RPMI7951 (cell line): ENCODE measurements around the gene WDR70. TPM values are rescaled to one million over a fixed set of nuclear protein-coding genes. Genes with fewer than 3 reads are reported as not detected.
"Not testable (repeated sequence)": the region's sequence is repeated elsewhere in the genome, so short reads cannot be mapped to it uniquely, and the experiment has no call there.

ENCODE experiments used
- DNase-seq: peaks from one replicate; pipeline ENCODE4 v3.0.0-alpha.2; 2012; ENCODE audit warnings: low read depth
- total RNA-seq: library from RNA; depleted of rRNA; stranded (reverse); fragments of >200 nt; shearing (Covaris generic); gene quantifications from 2 replicates; pipeline ENCODE4 v1.2.3, GENCODE V29; 2014

The WDR70 gene
- total RNA-seq, 1 experiment from 2014 or later = 34.1 TPM

- DNase-seq = no peak
Measured at GRCh38 chr5:37569466-37569865, 190.3 kb downstream of the WDR70 start.

DNA sequence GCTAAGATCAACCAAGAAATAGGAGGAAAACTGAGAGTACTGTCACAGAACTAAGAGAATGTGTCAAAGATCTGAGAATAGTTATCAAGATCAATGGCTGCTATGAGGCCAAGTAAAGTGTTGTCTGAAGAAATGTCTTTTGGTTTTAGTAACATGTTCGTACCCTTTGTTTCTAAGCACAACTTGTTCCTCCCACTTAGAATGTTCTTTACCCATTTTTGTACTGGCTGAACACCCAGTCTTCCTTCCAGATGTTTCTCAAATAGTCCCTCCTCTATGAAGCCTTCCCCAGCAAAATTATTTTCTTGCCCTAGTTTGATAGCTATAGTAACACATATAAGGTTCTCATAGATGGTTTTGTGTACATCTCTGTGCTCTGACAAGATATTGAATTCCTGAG lies 191.5 kb downstream of the WDR70 start:
- no peak for DNase-seq

- DNase-seq = no peak
Measured at GRCh38 chr5:37571985-37572384, 192.9 kb downstream of the WDR70 start.

GRCh38 chr5:37575541-37576489 lies 196.7 kb downstream of the WDR70 start:
- no peak for DNase-seq

GRCh38 chr5:37576552-37576951 lies 197.4 kb downstream of the WDR70 start:
- no peak for DNase-seq

DNA sequence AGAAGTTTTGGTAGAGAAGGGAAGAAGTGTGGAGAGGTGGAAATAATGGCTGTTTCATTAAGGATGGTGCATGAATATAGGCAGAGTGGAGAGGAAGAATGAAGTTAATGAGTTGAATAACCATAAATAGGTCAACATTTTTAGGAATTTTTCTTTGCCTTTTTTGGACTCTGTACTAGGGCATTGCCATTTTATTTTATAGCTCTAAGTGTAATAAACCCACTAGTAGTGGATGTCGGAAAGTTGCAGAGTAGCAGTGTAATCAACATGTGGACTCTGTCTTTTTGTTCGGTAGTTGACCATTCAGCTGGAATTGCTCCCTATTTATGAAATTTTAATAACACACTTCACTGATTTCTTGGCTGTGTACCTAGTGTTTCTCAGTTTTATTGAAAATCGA lies 199.1 kb downstream of the WDR70 start:
- no peak for DNase-seq

DNA sequence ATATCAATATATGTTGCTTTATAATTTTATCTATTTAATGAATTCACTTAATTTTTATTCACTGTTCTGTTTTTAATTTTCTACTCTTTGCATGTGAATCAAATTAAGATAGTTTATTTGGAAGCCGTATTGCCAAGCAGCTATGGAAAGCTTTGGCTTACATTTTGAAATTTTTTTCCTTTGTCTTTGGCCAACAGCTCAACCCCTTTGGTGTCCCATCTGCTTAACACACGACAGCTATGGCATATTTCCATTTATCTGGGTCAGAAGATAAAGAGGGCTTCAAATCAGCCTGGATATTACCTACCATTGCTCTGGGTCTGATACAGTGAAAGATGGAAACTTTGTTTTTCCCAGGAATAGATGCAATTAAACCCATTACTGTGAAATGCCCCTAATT lies 201.0 kb downstream of the WDR70 start:
- no peak for DNase-seq

DNA sequence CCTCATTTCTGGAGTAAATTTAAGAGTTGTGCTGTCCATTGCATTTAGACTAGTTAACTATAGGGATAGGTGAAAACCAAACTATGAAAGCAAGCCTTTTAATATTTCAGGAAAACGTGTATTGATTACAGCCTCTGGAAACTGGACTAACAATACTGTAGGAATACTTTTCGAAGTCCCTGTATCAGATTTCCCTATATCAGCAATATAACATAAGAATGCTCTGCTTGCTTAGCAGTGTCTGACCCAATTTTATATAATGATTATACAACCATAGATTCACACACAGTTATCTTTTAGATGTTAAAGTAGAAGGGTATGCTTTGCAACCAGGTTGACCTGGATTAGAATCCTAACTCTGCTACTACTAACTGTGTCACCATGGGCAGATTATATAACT lies 203.1 kb downstream of the WDR70 start:
- no peak for DNase-seq

DNA sequence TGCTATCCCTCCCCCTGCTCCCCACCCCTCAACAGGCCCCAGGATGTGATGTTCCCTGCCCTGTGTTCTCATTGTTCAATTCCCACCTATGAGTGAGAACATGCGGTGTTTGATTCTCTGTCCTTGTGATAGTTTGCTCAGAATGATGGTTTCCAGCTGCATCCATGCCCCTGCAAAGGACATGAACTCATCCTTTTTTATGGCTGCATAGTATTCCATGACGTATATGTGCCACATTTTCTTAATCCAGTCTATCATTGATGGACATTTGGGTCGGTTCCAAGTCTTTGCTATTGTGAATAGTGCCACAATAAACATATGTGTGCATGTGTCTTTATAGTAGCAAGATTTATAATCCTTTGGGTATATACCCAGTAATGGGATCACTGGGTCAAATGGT lies 214.2 kb downstream of the WDR70 start:
- DNase-seq = not testable (repeated sequence)

GRCh38 chr5:37594864-37595263 lies 215.7 kb downstream of the WDR70 start:
- not testable (repeated sequence) for DNase-seq

DNA sequence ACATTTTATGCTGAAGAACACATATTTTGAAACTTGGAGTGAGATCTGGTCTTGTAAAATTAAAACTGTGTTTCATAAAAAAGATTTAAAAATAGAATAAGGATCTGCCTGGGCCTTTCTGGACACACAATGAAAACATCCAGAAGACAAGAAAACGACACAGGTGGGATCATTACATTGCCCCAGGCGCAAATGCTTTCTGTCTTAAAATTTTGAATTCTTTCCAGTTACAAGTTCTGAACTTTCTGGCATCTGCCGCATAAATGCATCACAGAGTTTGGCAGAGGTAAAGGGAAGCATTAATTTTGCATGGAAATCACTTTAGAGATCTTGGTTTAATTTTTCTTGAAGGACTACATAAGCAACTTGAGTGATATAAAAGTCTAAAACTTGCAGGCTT lies 219.6 kb downstream of the WDR70 start:
- DNase-seq = no peak

DNA sequence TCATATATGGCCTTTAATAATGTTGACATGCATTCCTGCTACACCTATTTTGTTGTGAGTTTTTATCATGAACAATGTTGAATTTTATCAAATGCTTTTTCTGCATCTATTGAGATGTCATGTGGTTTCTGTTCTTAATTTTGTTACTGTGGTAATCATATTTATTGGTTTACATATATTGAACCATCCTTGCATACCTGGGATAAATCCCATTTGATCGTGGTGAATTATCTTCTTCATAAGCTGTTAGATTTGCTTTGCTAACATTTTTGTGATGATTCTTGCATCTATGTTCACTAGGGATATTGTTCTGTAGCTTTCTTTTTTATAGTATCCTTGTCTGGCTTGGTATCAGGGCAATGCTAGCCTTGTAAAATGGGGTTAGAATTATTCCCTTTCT lies 222.0 kb downstream of the WDR70 start:
- no peak for DNase-seq

DNA sequence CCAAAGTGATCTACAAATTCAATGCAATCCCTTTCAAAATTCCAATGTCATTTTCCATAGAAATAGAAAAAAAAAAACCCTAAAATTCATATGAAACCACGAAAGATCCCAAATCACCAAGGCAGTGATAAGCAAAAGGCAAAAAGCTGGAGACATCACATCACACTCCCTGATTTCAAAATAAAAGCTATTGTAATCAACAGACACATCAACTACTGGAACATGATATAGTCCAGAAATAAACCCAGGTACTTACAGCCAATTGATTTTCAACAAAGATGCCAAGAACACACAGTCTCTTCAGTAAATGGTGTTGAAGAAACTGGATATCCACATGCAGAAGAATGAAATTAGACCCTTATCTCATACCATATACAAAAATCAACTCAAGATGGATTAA lies 224.0 kb downstream of the WDR70 start:
- no peak for DNase-seq

DNA sequence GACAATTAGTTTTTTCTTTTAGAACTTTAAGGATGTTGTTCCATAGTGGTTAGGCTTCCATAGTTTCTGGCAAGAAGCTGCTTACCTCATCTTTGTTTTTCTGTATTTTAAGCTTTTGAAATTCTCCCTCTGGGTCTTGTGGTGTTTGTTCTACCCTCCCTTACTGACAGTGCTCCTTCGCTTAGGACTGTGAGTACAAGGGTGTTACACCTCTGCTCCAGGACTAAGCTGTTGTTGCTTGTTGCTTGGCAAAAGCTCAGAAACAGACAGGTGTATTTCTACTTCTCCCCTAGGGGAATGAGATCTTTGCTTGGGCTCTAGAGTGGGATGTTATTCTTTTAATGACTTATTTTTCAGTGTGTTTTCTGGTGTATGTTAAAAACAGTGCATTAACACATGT lies 225.2 kb downstream of the WDR70 start:
- no peak for DNase-seq

GRCh38 chr5:37606148-37606547 lies 227.0 kb downstream of the WDR70 start:
- no peak for DNase-seq

DNA sequence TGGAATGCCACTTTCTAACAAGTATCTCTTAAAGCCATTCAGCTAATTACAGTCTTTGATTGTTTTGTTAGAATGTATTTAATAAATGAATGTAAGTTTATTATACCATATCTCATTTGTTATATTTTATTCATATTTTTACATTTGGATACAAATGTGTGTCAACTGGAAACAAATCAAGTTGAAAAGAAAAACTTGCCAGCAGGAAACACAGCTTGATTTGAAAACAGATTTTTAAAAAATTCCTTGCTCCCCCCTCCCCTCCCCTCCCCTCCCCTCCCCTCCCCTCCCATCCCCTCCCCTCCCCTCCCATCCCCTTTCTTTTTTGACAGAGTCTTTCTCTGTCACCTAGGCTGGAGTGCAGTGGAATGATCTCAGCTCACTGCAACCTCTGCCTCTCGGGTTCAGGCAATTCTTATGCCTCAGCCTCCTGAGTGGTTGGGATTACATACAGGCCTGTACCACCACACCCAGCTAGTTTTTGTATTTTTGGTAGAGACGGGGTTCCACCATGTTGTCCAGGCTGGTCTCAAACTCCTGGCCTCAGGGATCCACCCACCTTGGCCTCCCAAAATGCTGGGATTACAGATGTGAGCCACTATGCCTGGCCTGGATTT lies 227.6 kb downstream of the WDR70 start:
- no peak for DNase-seq

- DNase-seq = peak; percentile 87
Measured at GRCh38 chr5:37615184-37615583, 236.1 kb downstream of the WDR70 start.

DNA sequence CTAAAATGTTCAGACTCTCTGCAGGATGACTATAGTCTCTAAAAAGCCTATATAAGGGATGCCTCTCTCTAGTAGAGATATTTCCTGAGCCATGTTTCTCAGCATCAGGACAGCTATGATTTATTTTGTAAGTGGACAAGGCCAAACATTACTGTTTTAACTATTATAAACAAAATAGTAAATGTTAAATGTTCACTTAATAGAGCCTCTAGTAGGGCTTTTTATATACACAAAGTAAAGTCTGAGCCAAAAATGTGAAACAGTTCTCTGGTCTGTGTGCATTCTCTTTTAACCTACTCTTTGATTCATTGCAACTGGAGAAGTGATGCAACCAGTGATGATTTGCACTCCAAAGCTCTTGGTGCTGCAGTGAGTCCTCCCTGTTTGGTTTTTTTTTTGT lies 240.2 kb downstream of the WDR70 start:
- peak; percentile 19 for DNase-seq

DNA sequence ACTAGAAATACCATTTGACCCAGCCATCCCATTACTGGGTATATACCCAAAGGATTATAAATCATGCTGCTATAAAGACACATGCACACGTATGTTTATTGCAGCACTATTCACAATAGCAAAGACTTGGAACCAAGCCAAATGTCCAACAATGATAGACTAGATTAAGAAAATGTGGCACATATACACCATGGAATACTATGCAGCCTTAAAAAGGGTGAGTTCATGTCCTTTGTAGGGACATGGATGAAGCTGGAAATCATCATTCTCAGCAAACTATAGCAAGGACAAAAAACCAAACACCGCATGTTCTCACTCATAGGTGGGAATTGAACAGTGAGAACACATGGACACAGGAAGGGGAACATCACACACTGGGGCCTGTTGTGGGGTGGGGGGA lies 243.2 kb downstream of the WDR70 start:
- DNase-seq = not testable (repeated sequence)

DNA sequence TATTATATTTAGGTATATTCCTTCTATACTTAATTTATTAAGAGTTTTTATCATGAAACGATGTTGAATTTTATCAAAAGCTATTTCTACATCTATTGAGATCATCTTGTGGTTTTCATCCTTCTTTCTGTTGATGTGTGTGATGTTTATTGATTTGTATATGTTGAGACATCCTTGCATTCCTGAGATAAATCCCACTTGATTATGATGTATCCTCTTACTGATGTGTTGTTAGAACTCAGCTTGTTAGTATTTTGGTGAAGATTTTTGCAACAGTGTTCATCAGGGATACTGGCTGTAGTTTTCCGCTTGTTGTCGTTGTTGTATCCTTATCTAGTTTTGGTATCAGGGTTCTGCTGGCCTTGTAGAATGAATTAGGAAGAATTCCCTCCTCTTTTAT lies 247.1 kb downstream of the WDR70 start:
- DNase-seq = no peak

GRCh38 chr5:37628876-37629275 lies 249.8 kb downstream of the WDR70 start:
- no peak for DNase-seq

DNA sequence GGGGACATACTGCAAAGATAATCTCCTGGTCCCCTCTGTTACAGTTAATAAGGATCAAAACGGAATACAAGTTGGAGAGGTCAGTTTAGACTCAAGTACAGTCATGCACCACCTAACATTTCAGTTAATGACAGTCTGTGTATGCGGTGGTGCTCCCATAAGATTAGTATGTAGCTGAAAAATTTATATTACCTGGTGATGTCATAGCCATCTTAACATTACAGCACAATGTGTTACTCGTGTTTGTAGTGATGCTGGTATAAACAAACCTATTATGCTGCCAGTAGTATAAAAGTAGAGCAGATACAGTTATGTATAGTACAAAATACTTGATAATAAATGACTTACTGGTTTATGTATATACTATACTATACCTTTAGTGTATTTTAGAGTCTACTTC lies 252.8 kb downstream of the WDR70 start:
- no peak for DNase-seq

- peak; percentile 43 for DNase-seq
Measured at GRCh38 chr5:37637165-37637845, 258.2 kb downstream of the WDR70 start.
